Sigmoid colon (tissue), 4 donors: ENCODE results near the gene ABCB6.

Experiments
- EP300 ChIP-seq, 4 donors: sonication (generic); formaldehyde crosslinking; IDR thresholded peaks; one replicate each; pipeline ENCODE4 v1.6.1; 2017; ENCODE audit warnings: antibody characterized with exemption in 4 of 4
- POLR2A ChIP-seq, 2 donors: fragments of 450-650 bp; IDR thresholded peaks; one replicate each; pipeline ENCODE4 v1.6.1; 2016; ENCODE audit warnings: antibody characterized with exemption in 2 of 2, mild to moderate bottlenecking in 2 of 2, moderate library complexity in 2 of 2
- TF ChIP-seq, protein P1 (sequence below), 4 experiments: fragments of 450-650 bp in 3 of 4; fragments of 200-600 bp in 1 of 4; IDR thresholded peaks; one replicate each; pipeline ENCODE4 v1.5.1; 2016 to 2019; ENCODE audit warnings: antibody characterized with exemption in 4 of 4, mild to moderate bottlenecking in 3 of 4, moderate library complexity in 2 of 4

DNA sequence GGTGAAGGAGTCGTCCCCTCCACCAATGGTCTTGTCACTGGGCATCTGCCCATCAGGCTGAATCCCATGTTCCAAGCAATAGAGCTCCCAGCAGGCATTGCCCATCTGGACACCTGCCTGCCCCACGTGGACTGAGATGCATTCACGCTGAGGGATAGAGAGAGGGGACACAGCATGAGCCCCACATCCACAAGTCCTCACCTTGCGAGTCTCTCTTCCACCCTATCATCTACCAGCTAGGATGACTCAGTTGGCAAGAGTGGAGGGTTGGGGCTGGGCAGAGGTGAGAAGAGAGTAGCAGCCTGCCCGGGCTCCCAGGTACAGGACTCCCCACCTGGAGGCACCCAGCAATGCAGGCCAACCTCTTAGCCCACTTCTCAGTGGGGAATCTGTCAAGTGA lies 33.3 kb upstream of the ABCB6 start:
- TF ChIP-seq, protein P1, sequence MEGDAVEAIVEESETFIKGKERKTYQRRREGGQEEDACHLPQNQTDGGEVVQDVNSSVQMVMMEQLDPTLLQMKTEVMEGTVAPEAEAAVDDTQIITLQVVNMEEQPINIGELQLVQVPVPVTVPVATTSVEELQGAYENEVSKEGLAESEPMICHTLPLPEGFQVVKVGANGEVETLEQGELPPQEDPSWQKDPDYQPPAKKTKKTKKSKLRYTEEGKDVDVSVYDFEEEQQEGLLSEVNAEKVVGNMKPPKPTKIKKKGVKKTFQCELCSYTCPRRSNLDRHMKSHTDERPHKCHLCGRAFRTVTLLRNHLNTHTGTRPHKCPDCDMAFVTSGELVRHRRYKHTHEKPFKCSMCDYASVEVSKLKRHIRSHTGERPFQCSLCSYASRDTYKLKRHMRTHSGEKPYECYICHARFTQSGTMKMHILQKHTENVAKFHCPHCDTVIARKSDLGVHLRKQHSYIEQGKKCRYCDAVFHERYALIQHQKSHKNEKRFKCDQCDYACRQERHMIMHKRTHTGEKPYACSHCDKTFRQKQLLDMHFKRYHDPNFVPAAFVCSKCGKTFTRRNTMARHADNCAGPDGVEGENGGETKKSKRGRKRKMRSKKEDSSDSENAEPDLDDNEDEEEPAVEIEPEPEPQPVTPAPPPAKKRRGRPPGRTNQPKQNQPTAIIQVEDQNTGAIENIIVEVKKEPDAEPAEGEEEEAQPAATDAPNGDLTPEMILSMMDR (IDR thresholded peaks at IDR 0.05): no peak
- TF ChIP-seq POLR2A (IDR thresholded peaks at IDR 0.05): no peak
- no peak for TF ChIP-seq EP300 (IDR thresholded peaks at IDR 0.05)
